ENCODE measurements around the gene GALNT13. TPM values are rescaled to one million over a fixed set of nuclear protein-coding genes. Genes with fewer than 3 reads are reported as not detected.

GALNT13 gene
- total RNA-seq, 1 donor from 2014 or later: 0.13 TPM

- no peaks in the 10 kb centered on the region for H3K36me3 Mint-ChIP-seq (ENCODE audit: unreplicated experiment)
- TF ChIP-seq CTCF (IDR thresholded peaks at IDR 0.05): no peak
Measured at GRCh38 chr2:154497019-154497418, 625.3 kb downstream of the GALNT13 start.

More at GRCh38 chr2:154497019-154497418, 625.3 kb downstream of the GALNT13 start:
- no peaks in the 10 kb centered on the region for H3K27me3 Mint-ChIP-seq (ENCODE audit: unreplicated experiment)
- H3K27ac Mint-ChIP-seq (ENCODE audit: unreplicated experiment): no peak overlapping the region
- peaks cover 8% of the 10 kb centered on the region for H3K9me3 Mint-ChIP-seq (ENCODE audit: unreplicated experiment)
- DNase-seq (ENCODE audit: extremely low spot score, unreplicated experiment): no peak
- no peaks in the 10 kb centered on the region for H3K4me1 Mint-ChIP-seq (ENCODE audit: unreplicated experiment)
- H3K4me3 Mint-ChIP-seq (ENCODE audit: unreplicated experiment): no peak overlapping the region
